Endothelial cell of umbilical vein (primary cell): ENCODE measurements around the gene TBX1. TPM values are rescaled to one million over a fixed set of nuclear protein-coding genes. Genes with fewer than 3 reads are reported as not detected.
A peak's percentile ranks its signal among the peaks of the same experiment; 100 is the strongest.

Source experiments
- BruUV-seq: library from RNA; stranded (reverse); fragments of 400-500 nt; replicated peaks from 2 replicates; lab custom pipeline; 2021; lab: Mats Ljungman, UMichigan
- CTCF ChIA-PET: fragments of 300-600, 350-600 bp; sonication (Branson Sonifier 250); formaldehyde crosslinking; loops from one replicate; lab custom pipeline; 2021; ENCODE audit warnings: antibody characterized with exemption, inconsistent platforms; lab: Charles Lee
- POLR2A ChIA-PET: fragments of 300-600, 350-600 bp; sonication (Branson Sonifier 250); formaldehyde crosslinking; loops from one replicate; lab custom pipeline; 2021; ENCODE audit warnings: antibody characterized with exemption, inconsistent platforms; lab: Charles Lee
- DNase-seq: peaks from one replicate; pipeline ENCODE4 v3.0.0-alpha.2; 2011; ENCODE audit warnings: low read depth, low spot score
- FAIRE-seq: peaks from 2 replicates; lab custom pipeline; 2011; peaks lifted over from hg19 to GRCh38; lab: Jason Lieb, UNC
- H2AFZ ChIP-seq: 2 replicates; pipeline ENCODE4 v1.6.0; 2012; ENCODE audit warnings: low read depth, low read length, control low read depth, inconsistent platforms
- H3K27ac ChIP-seq: 2 replicates; pipeline ENCODE4 v1.5.1; 2011; ENCODE audit warnings: low read depth, mild to moderate bottlenecking, control low read depth, low read length, moderate library complexity; ENCODE audit not compliant: insufficient read depth
- H3K27me3 ChIP-seq, 2 experiments: 2 replicates each; pipeline versions ENCODE4 v1.6.0 to v1.6.1; 2011; ENCODE audit warnings: low read length in 2 of 2, mixed read lengths in 1 of 2; ENCODE audit not compliant: control insufficient read depth in 2 of 2, insufficient read depth in 2 of 2
- H3K36me3 ChIP-seq, 2 experiments: 2 replicates in 1 of 2; 3 replicates in 1 of 2; pipeline ENCODE4 v1.5.1; 2011; ENCODE audit warnings: low read length in 2 of 2, mild to moderate bottlenecking in 1 of 2, moderate library complexity in 1 of 2; ENCODE audit not compliant: control insufficient read depth in 2 of 2, insufficient read depth in 2 of 2; ENCODE audit errors: extremely low read depth in 1 of 2
- H3K4me1 ChIP-seq: 3 replicates; pipeline ENCODE4 v1.5.1; 2011; ENCODE audit warnings: mild to moderate bottlenecking, low read length; ENCODE audit not compliant: control insufficient read depth, insufficient read depth; ENCODE audit errors: extremely low read depth
- H3K4me2 ChIP-seq: 2 replicates; pipeline ENCODE4 v1.6.1; 2011; ENCODE audit warnings: low read length, control low read depth, mixed read lengths; ENCODE audit not compliant: insufficient read depth
- H3K4me3 ChIP-seq, 3 experiments: fragments of 200-600 bp in 1 of 3; sonication (generic), shearing (Covaris generic) in 1 of 3; replicated peaks in 1 of 3; 2 replicates each; pipeline ENCODE4 v1.5.1; 2011 to 2016; ENCODE audit warnings: control low read depth in 3 of 3, low read length in 3 of 3, mild to moderate bottlenecking in 2 of 3, inconsistent platforms in 1 of 3, low read depth in 1 of 3, moderate library complexity in 1 of 3; ENCODE audit not compliant: insufficient read depth in 1 of 3
- H3K79me2 ChIP-seq: 2 replicates; pipeline ENCODE4 v1.6.0; 2012; ENCODE audit warnings: low read length, inconsistent platforms; ENCODE audit not compliant: control insufficient read depth, insufficient read depth
- H3K9ac ChIP-seq: replicated peaks from 2 replicates; pipeline ENCODE3; 2011; ENCODE audit warnings: low read length, control low read depth; ENCODE audit not compliant: insufficient read depth; ENCODE audit errors: extremely low read depth
- H3K9me1 ChIP-seq: replicated peaks from 3 replicates; pipeline ENCODE4 v1.6.0; 2011; ENCODE audit warnings: mild to moderate bottlenecking, low read length; ENCODE audit not compliant: control insufficient read depth, insufficient read depth; ENCODE audit errors: extremely low read depth
- H3K9me3 ChIP-seq: replicated peaks from 2 replicates; pipeline ENCODE4 v1.5.1; 2012; ENCODE audit warnings: low read length, inconsistent platforms; ENCODE audit not compliant: control insufficient read depth, insufficient read depth
- H4K20me1 ChIP-seq: replicated peaks from 2 replicates; pipeline ENCODE3; 2011; ENCODE audit warnings: mild to moderate bottlenecking, low read length; ENCODE audit not compliant: control insufficient read depth, insufficient read depth; ENCODE audit errors: extremely low read depth
- EZH2 ChIP-seq: IDR thresholded peaks from 2 replicates; pipeline ENCODE4 v1.6.1; 2012; ENCODE audit warnings: borderline replicate concordance, low read depth, mild to moderate bottlenecking, moderate library complexity, low read length, inconsistent platforms; ENCODE audit not compliant: severe bottlenecking
- JUN ChIP-seq: IDR thresholded peaks from 2 replicates; pipeline ENCODE4 v1.6.1; 2011; ENCODE audit warnings: borderline replicate concordance, low read depth; ENCODE audit not compliant: insufficient read length, insufficient read depth
- MAX ChIP-seq: IDR thresholded peaks from 2 replicates; pipeline ENCODE4 v1.6.1; 2011; ENCODE audit not compliant: insufficient read depth, insufficient read length
- MYC ChIP-seq: IDR thresholded peaks from one replicate; pipeline ENCODE4 v1.6.1; 2011; ENCODE audit warnings: mild to moderate bottlenecking, low read depth, low read length
- dilution Hi-C: fragments of 300-500 bp; cut with MboI; formaldehyde crosslinking; loops from one replicate; pipeline ENCODE4 v1.15.0; 2019; ENCODE audit warnings: low sequenced_read_pairs; ENCODE audit not compliant: extremely low pct_ligation_motif_present
- intact Hi-C: fragments of 100-400 bp; cut with micrococcal nuclease; formaldehyde crosslinking; loops from one replicate; pipeline ENCODE4 v1.10.0; 2022
- polyA plus RNA-seq, 4 experiments: library from polyadenylated mRNA; depleted of rRNA in 3 of 4; stranded (reverse) in 3 of 4; unstranded in 1 of 4; fragments of >200 nt; gene quantifications; 2 replicates each; pipeline versions ENCODE4 v1.2.1 to v1.2.3, GENCODE V29; 2011 to 2012; ENCODE audit warnings: missing spikeins in 1 of 4
- total RNA-seq: library from RNA; stranded (reverse); gene quantifications from 2 replicates; pipeline ENCODE4 v1.2.3, GENCODE V29; 2021

Gene TBX1
- total and polyA plus RNA-seq, 2 donors (not counting 3 experiments of a cell fraction or from before 2014, with no cell fraction given), result 11.0 to 30.2 TPM

GRCh38 chr22:19762568-19763457 lies 2.2 kb downstream of the TBX1 start:
- dilution Hi-C loops, result no loop called here
- Histone ChIP-seq H2AFZ (no peak overlapping the region), H3K4me1 (peaks cover 14% of the 10 kb centered on the region), H3K27me3 (peaks cover 19 to 32% of the 10 kb centered on the region in 2 experiments), H3K9me3 (no peaks in the 10 kb centered on the region), H4K20me1 (no peaks in the 10 kb centered on the region), H3K4me3 (peak overlapping the region in 2 of 3 experiments; percentile 49 to 50), H3K27ac (peak overlapping the region; percentile 12), H3K4me2 (peak overlapping the region; percentile 49), H3K9ac (peak overlapping the region; percentile 29), H3K36me3 (peaks cover 0 to under 1% of the 10 kb centered on the region in 2 experiments), H3K9me1 (no peaks in the 10 kb centered on the region), H3K79me2 (peaks cover 31% of the 10 kb centered on the region)
- ChIA-PET POLR2A (no interaction called here), CTCF (interaction anchor here (0.9 to 4.4 kb wide), 4 partner anchors 8 to 147 kb away, joined by 3 to 18 read pairs (median 10); no protein-coding TSS in a partner anchor)
- BruUV-seq, result no TSS peak
- peak; percentile 35 for DNase-seq
- no peak for FAIRE-seq
- intact Hi-C loops, result no loop called here
- TF ChIP-seq MYC (no peak), JUN (no peak), MAX (no peak), EZH2 (no peak)
